Pancreas (tissue), 10 donors: ENCODE measurements around the gene RNPEPL1. TPM values are rescaled to one million over a fixed set of nuclear protein-coding genes. Genes with fewer than 3 reads are reported as not detected.

Source experiments
- ATAC-seq, 4 donors: fragments of 200-7000 bp; cut with Tn5 transposase; one replicate each; pipeline versions ENCODE4 v1.8.0 to v1.9.1; 2020; ENCODE audit warnings: mild to moderate bottlenecking in 4 of 4, moderate library complexity in 4 of 4
- DNase-seq, 6 donors: peaks; one replicate each; pipeline ENCODE4 v3.0.0-alpha.2; 2020
- FAIRE-seq: peaks from 2 replicates; lab custom pipeline; 2012; peaks lifted over from hg19 to GRCh38; lab: Jason Lieb, UNC
- H3K27ac ChIP-seq, 4 donors: fragments of 200-600 bp; sonication (generic); 1 replicate in 3 of 4; 2 replicates in 1 of 4; pipeline versions ENCODE4 v1.5.0 to v1.8.0; 2020
- H3K27me3 ChIP-seq, 4 donors: fragments of 200-600 bp; one replicate each; pipeline ENCODE4 v1.8.0; 2021
- H3K36me3 ChIP-seq, 3 donors: fragments of 200-600 bp; sonication (generic) in 1 of 3; one replicate each; pipeline versions ENCODE4 v1.5.0 to v1.8.0; 2020 to 2021
- H3K4me1 ChIP-seq, 3 donors: fragments of 200-600 bp; one replicate each; pipeline ENCODE4 v1.8.0; 2021
- H3K4me3 ChIP-seq, 4 donors: fragments of 200-600 bp; sonication (generic) in 2 of 4; one replicate each; pipeline versions ENCODE4 v1.5.0 to v1.8.0; 2020 to 2021
- H3K9me3 ChIP-seq, 4 donors: fragments of 200-600 bp; one replicate each; pipeline ENCODE4 v1.8.0; 2021
- CTCF ChIP-seq, 4 donors: fragments of 200-600 bp; sonication (generic) in 3 of 4; IDR thresholded peaks; one replicate each; pipeline versions ENCODE4 v1.5.0 to v1.8.0; 2021; ENCODE audit warnings: antibody characterized with exemption in 4 of 4
- WGBS, 2 donors: extraction: QIAGEN DNeasy Blood & Tissue Kit; methylation state at CpG; one replicate each; pipeline ENCODE4 v1.1.7; 2013; 5-methylcytosine and 5-hydroxymethylcytosine counted together
- intact Hi-C, 3 donors: fragments of 100-400 bp; cut with DNase I; formaldehyde crosslinking; loops; one replicate each; pipeline versions ENCODE4 v1.11.1 to v1.14.2; 2022
- polyA plus RNA-seq, 2 donors: library from polyadenylated mRNA; stranded (reverse); fragments of 200-250 nt; gene quantifications; one replicate each; pipeline ENCODE4 v1.2.3, GENCODE V29; 2013
- total RNA-seq, 6 donors: library from RNA; stranded (reverse); fragmentation: NEBNext Ultra II Directional in 4 of 6; extraction: Animal tissue kit (Norgen Biotek cat#: 25700) in 4 of 6; gene quantifications; one replicate each; pipeline versions ENCODE4 v1.2.1 to v1.2.4, GENCODE V29; 2021 to 2023
- donor health status: healthy with polysubstance abuse.
- donor health status: DM: no; HTN: no; CAD: no; lungs with moderate emphysema.
- donor health status: DM: no; HTN: no; CAD: no.
- donor health status: control.
- donor health status: control.
- donor health status: Bipolar disorder and iron deficiency.
- donor health status: DM: yes; HTN: yes; CAD: no.
- donor health status: DM: no; HTN: no; CAD: no.
- donor health status: DM: no; HTN: no; CAD: no.
- donor health status: DM: yes; HTN: yes; CAD: no.

Gene RNPEPL1
- total and polyA plus RNA-seq, 8 donors, result 37.1 to 195 (median 43.9) TPM

DNA sequence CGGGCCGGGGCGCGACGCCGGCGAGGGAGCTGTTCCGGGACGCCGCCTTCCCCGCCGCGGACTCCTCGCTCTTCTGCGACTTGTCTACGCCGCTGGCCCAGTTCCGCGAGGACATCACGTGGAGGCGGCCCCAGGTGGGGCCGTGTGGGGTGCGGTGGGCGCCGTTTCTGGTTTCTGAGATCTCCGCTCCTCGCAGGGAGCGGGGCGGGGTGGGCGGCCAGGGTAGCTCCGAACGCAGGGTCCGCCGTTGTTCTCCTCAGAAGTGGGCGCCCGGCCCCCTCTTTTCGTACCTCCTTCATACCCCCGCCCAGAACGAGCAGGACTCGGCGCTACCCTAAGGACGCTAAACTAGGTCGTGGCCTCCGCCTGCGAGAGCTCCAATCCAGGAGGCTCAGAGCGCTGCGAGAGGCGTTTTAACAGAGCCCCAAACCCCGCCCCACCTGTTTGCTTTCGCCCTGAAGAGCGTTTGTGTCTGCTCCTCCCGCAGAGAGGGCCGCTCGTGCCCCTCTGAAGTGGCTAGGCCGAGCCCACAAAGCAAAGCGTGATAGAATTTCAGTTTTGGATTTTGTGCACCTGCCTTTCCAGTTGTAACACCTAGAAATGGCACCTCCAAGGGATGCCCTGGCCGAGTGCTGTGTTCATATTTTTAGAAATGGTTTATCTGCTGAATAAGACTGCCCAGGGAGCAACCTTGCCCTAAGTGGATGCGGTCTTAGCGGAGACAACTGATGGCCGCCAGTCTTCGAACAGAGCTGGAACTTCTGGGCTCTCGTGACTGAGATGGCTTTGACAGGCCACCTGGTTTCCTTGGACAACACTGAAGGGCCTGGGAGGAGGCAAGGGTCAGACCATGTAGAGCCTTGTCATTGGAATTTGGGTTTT lies 18.9 kb downstream of the RNPEPL1 start:
- DNase-seq, result peak in 4 of 6 donors; percentile 47 to 84 (median 58)
- intact Hi-C loops, result no loop called here
- WGBS, 2 donors, result 2% methylated on average over 62 of the region's 62 CpGs
- peak overlapping the region; percentile 90 to 96 (median 94) for H3K4me3 ChIP-seq
- H3K36me3 ChIP-seq, result peaks cover 0 to 11% (median 0%) of the 10 kb centered on the region in 3 donors
- TF ChIP-seq CTCF (IDR thresholded peaks at IDR 0.05), result no peak
- H3K9me3 ChIP-seq, result no peaks in the 10 kb centered on the region
- H3K4me1 ChIP-seq, result peaks cover 10 to 23% (median 13%) of the 10 kb centered on the region in 3 donors
- H3K27ac ChIP-seq, result peak overlapping the region; percentile 74 to 95 (median 84)
- peak in 3 of 4 donors; percentile 8 to 37 (median 26) for ATAC-seq
- H3K27me3 ChIP-seq, result no peaks in the 10 kb centered on the region
- FAIRE-seq, result no peak

GRCh38 chr2:240588006-240588655 lies 19.8 kb downstream of the RNPEPL1 start:
- H3K9me3 ChIP-seq, result no peaks in the 10 kb centered on the region
- H3K4me3 ChIP-seq, result peak overlapping the region in 1 of 4 donors; percentile 96
- no peak overlapping the region for H3K27ac ChIP-seq
- 72 to 80% methylated on average over 10 of the region's 10 CpGs for WGBS, 2 donors
- intact Hi-C loops, result no loop called here
- H3K4me1 ChIP-seq, result peaks cover 10 to 23% (median 13%) of the 10 kb centered on the region in 3 donors
- peak in 2 of 6 donors; percentile 23 to 30 for DNase-seq
- FAIRE-seq, result no peak
- no peak for ATAC-seq
- H3K36me3 ChIP-seq, result peaks cover 0 to 17% (median 0%) of the 10 kb centered on the region in 3 donors
- TF ChIP-seq CTCF (IDR thresholded peaks at IDR 0.05), result no peak
- H3K27me3 ChIP-seq, result no peaks in the 10 kb centered on the region

DNA sequence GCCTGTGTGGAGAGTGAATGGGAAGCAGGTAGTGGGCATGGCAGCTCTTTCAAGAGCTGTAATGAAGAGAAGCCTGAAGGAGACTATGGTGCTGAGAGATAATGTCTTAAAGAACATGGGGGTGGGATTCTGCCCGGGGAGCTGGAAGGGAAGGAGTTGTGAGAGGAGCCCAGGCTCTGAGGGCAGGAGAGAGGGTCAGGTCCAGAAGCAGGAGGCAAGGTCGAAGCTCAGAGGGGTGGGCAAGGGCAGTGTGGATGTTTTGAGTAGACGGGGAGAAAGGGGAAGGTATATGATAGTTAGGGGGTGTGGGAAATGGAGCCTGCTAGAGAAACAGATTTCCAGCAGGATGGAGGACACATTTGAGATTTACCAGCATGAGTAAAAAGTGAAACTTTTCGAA lies 20.4 kb downstream of the RNPEPL1 start:
- 71 to 81% methylated on average over 4 of the region's 4 CpGs for WGBS, 2 donors
- no peak for ATAC-seq
- no peak for TF ChIP-seq CTCF (IDR thresholded peaks at IDR 0.05)
- FAIRE-seq, result no peak
- no peak overlapping the region for H3K27ac ChIP-seq
- H3K4me1 ChIP-seq, result peaks cover 10 to 23% (median 13%) of the 10 kb centered on the region in 3 donors
- DNase-seq, result peak in 1 of 6 donors; percentile 26
- intact Hi-C loops, result no loop called here
- no peak overlapping the region for H3K4me3 ChIP-seq
- no peaks in the 10 kb centered on the region for H3K9me3 ChIP-seq
- H3K36me3 ChIP-seq, result peaks cover 0 to 21% (median 0%) of the 10 kb centered on the region in 3 donors
- H3K27me3 ChIP-seq, result no peaks in the 10 kb centered on the region

- Histone ChIP-seq H3K9me3 (no peaks in the 10 kb centered on the region), H3K4me1 (peaks cover 10 to 23% (median 13%) of the 10 kb centered on the region in 3 donors), H3K4me3 (no peak overlapping the region), H3K27ac (no peak overlapping the region), H3K27me3 (no peaks in the 10 kb centered on the region), H3K36me3 (peaks cover 0 to 21% (median 0%) of the 10 kb centered on the region in 3 donors)
- TF ChIP-seq CTCF (IDR thresholded peaks at IDR 0.05), result no peak
- DNase-seq (peak in 1 of 6 donors; percentile 31), FAIRE-seq (no peak), ATAC-seq (no peak)
- 81 to 85% methylated on average over 14 of the region's 14 CpGs for WGBS, 2 donors
- intact Hi-C loops, result no loop called here
Measured at GRCh38 chr2:240589375-240589774, 21.1 kb downstream of the RNPEPL1 start.
